Kidney epithelial cell (primary cell): ENCODE results near the gene CFD. TPM values are rescaled to one million over a fixed set of nuclear protein-coding genes. Genes with fewer than 3 reads are reported as not detected.
"Not testable (repeated sequence)": the region's sequence is repeated elsewhere in the genome, so short reads cannot be mapped to it uniquely, and the experiment has no call there.

ENCODE experiments used
- DNase-seq: peaks from one replicate; pipeline ENCODE4 v3.0.0-alpha.2; 2010; ENCODE audit warnings: low read depth
- H3K27me3 ChIP-seq: 2 replicates; pipeline ENCODE4 v1.6.0; 2011; ENCODE audit warnings: low read length; ENCODE audit not compliant: control insufficient read depth, insufficient read depth
- H3K36me3 ChIP-seq: 2 replicates; pipeline ENCODE4 v1.5.1; 2011; ENCODE audit warnings: low read length; ENCODE audit not compliant: control insufficient read depth, insufficient read depth
- H3K4me3 ChIP-seq: 2 replicates; pipeline ENCODE4 v1.5.1; 2011; ENCODE audit warnings: low read depth, mild to moderate bottlenecking, control low read depth, low read length
- total RNA-seq: library from RNA; depleted of rRNA; stranded (reverse); fragments of >200 nt; gene quantifications from 2 replicates; pipeline ENCODE4 v1.2.3, GENCODE V29; 2015
- TF ChIP-seq, protein P1 (sequence below): IDR thresholded peaks from 2 replicates; pipeline ENCODE4 v1.5.1; 2011; ENCODE audit warnings: mild to moderate bottlenecking, moderate library complexity, low read length, control low read depth, inconsistent platforms; ENCODE audit not compliant: insufficient read depth, poor library complexity, severe bottlenecking

CFD gene
- total RNA-seq, 1 donor from 2014 or later: 1.3 TPM

DNA sequence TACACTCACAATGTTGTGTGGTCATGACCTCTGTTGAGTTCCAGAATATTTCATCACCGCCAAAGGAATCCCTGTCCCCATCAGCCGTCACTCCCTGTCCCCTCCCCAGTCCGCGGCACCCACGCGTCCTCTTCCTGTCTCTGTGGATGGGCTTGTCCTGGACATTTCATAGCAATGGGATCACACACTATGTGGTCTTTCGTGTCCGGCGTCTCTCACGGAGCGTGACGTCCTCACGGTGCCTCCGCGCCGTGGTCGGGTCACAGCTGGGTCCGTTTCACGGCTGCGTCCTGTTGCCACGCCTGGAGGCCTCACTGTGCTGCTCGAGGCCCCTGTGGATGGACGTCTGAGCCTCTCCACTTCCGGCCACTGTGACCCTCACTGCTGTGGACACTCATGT lies 25.2 kb upstream of the CFD start:
- no peak for DNase-seq
- Histone ChIP-seq H3K27me3 (peaks cover 32% of the 10 kb centered on the region), H3K4me3 (no peak overlapping the region), H3K36me3 (no peaks in the 10 kb centered on the region)
- TF ChIP-seq, protein P1, sequence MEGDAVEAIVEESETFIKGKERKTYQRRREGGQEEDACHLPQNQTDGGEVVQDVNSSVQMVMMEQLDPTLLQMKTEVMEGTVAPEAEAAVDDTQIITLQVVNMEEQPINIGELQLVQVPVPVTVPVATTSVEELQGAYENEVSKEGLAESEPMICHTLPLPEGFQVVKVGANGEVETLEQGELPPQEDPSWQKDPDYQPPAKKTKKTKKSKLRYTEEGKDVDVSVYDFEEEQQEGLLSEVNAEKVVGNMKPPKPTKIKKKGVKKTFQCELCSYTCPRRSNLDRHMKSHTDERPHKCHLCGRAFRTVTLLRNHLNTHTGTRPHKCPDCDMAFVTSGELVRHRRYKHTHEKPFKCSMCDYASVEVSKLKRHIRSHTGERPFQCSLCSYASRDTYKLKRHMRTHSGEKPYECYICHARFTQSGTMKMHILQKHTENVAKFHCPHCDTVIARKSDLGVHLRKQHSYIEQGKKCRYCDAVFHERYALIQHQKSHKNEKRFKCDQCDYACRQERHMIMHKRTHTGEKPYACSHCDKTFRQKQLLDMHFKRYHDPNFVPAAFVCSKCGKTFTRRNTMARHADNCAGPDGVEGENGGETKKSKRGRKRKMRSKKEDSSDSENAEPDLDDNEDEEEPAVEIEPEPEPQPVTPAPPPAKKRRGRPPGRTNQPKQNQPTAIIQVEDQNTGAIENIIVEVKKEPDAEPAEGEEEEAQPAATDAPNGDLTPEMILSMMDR: no peak

DNA sequence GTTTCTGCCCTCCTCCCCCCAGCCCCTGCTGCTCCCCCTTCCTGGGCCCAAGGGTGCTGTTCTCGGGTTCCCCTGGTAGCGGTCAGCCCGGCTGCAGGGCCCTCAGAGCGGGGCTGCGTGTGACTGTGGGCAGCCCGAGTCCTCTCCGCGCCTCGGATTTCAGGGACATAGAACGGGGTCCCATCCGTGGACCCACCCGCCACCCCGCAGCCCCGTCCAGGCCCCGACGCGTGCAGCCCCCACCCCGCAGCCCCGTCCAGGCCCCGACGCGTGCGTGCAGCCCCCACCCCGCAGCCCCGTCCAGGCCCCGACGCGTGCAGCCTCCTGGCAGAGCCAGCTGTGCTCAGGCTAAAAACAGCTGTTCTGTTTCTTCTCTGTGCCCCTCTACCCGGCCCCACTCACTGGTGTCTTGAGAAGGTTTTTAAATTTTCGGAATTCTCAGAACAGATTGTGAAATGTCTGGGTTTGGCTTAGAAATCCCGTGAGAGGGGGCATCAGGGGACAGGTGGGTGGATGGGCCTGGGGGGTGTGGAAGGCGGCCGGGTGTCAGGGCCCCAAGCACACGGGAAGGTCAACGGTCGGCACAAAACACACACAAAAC lies 24.2 kb upstream of the CFD start:
- H3K36me3 ChIP-seq: no peaks in the 10 kb centered on the region
- DNase-seq: no peak
- H3K4me3 ChIP-seq: no peak overlapping the region
- peaks cover 26% of the 10 kb centered on the region for H3K27me3 ChIP-seq
- TF ChIP-seq, protein P1: no peak

- peaks cover 29% of the 10 kb centered on the region for H3K27me3 ChIP-seq
- no peak for DNase-seq
- no peak within 1 kb of the TSS for H3K4me3 ChIP-seq
- TF ChIP-seq, protein P1: no peak
- H3K36me3 ChIP-seq: no peaks in the 10 kb centered on the region
Observed at GRCh38 chr19:840519-841206, 18.8 kb upstream of the CFD start, which contains the start of gene PRTN3. TSS of gene PRTN3 (plus strand) at chr19:840999. CDS start at chr19:841009, 10 bp downstream.

DNA sequence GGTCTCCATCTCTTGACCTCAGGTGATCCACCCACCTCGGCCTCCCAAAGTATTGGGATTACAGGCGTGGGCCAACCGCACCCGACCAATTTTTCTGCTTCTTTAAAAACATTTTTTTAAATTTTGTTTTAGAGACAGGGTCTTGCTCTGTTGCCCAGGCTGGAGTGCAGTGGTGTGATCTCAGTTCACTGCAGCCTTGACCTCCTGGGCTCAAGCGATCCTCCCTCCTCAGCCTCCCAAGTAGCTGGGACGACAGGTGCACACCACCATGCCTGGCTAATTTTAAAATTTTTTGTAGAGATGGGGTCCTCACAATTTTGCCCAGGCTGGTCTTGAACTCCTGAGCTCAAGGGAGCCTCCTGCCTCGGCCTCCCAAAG lies 16.7 kb upstream of the CFD start:
- not testable (repeated sequence) for DNase-seq, H3K36me3 ChIP-seq, H3K4me3 ChIP-seq
- peaks cover 43% of the 10 kb centered on the region for H3K27me3 ChIP-seq

DNA sequence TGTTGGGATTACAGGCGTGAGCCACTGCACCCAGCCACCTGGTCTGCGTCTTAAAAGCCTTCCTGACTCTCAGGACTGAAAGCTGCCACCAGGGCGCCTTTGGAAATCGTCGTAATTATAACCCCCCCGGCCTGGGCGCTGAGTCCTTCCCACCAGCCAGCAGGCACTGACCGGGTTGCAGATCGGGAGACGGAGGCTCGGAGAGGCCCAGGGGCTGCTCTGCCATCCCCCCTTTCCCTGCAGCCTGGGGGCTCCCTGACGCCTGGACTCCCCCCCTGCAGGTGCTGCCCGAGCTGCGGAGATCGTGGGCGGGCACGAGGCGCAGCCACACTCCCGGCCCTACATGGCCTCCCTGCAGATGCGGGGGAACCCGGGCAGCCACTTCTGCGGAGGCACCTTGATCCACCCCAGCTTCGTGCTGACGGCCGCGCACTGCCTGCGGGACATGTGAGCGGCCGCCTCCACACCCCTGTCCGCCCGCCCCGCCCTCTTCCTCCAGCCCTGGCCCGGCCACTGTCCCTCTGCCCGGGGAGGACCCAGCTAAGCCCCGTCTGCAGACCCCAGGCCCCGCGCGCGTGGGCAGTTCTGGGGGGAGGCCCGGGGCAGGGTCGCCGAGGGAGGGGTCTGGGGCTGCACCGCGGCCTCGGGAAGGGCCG lies 16.2 kb upstream of the CFD start:
- H3K4me3 ChIP-seq: no peak overlapping the region
- peaks cover 48% of the 10 kb centered on the region for H3K27me3 ChIP-seq
- no peak for DNase-seq
- no peaks in the 10 kb centered on the region for H3K36me3 ChIP-seq
- TF ChIP-seq, protein P1: no peak

GRCh38 chr19:843836-844545 lies 15.5 kb upstream of the CFD start:
- H3K27me3 ChIP-seq: peaks cover 50% of the 10 kb centered on the region
- H3K36me3 ChIP-seq: no peaks in the 10 kb centered on the region
- no peak overlapping the region for H3K4me3 ChIP-seq
- TF ChIP-seq, protein P1: no peak
- DNase-seq: no peak
